ENCODE data around the gene ABI1. TPM values are rescaled to one million over a fixed set of nuclear protein-coding genes. Genes with fewer than 3 reads are reported as not detected.

ABI1 gene
- total RNA-seq, 3 donors from 2014 or later: 50.5 to 75.7 (median 56.6) TPM

GRCh38 chr10:26770069-26770468 is 90.7 kb downstream of the ABI1 start:
- TF ChIP-seq POLR2AphosphoS5 (IDR thresholded peaks at IDR 0.05) (no peak), CTCF (IDR thresholded peaks at IDR 0.05) (no peak), POLR2A (IDR thresholded peaks at IDR 0.05) (no peak)
- Histone ChIP-seq H3K9me3 (no peaks in the 10 kb centered on the region), H3K27me3 (no peaks in the 10 kb centered on the region), H3K36me3 (no peaks in the 10 kb centered on the region), H3K27ac (no peak overlapping the region), H3K4me1 (no peaks in the 10 kb centered on the region), H3K4me3 (no peak overlapping the region)
- DNase-seq (ENCODE audit: low spot score in 2 of 2): no peak
- intact Hi-C loops (cut with DNase I; ENCODE audit: low total_unique reads): no loop called here

- no peaks in the 10 kb centered on the region for H3K4me1 ChIP-seq
- H3K4me3 ChIP-seq: no peak overlapping the region
- H3K9me3 ChIP-seq: no peaks in the 10 kb centered on the region
- no peak overlapping the region for H3K27ac ChIP-seq
- H3K36me3 ChIP-seq: no peaks in the 10 kb centered on the region
- no peaks in the 10 kb centered on the region for H3K27me3 ChIP-seq
- no peak for DNase-seq (ENCODE audit: low spot score in 2 of 2)
- TF ChIP-seq CTCF (IDR thresholded peaks at IDR 0.05): no peak
- TF ChIP-seq POLR2A (IDR thresholded peaks at IDR 0.05): no peak
- no peak for TF ChIP-seq POLR2AphosphoS5 (IDR thresholded peaks at IDR 0.05)
- intact Hi-C loops (cut with DNase I; ENCODE audit: low total_unique reads): no loop called here
Measured at GRCh38 chr10:26765549-26765948, 95.2 kb downstream of the ABI1 start.

GRCh38 chr10:26759008-26759407 is 101.8 kb downstream of the ABI1 start:
- no peak for DNase-seq (ENCODE audit: low spot score in 2 of 2)
- H3K4me1 ChIP-seq: no peaks in the 10 kb centered on the region
- no peaks in the 10 kb centered on the region for H3K9me3 ChIP-seq
- no peak for TF ChIP-seq CTCF (IDR thresholded peaks at IDR 0.05)
- TF ChIP-seq POLR2AphosphoS5 (IDR thresholded peaks at IDR 0.05): no peak
- no peak for TF ChIP-seq POLR2A (IDR thresholded peaks at IDR 0.05)
- no peak overlapping the region for H3K4me3 ChIP-seq
- H3K27me3 ChIP-seq: no peaks in the 10 kb centered on the region
- no peak overlapping the region for H3K27ac ChIP-seq
- intact Hi-C loops (cut with DNase I; ENCODE audit: low total_unique reads): no loop called here
- no peaks in the 10 kb centered on the region for H3K36me3 ChIP-seq

GRCh38 chr10:26755443-26755903 is 105.3 kb downstream of the ABI1 start:
- Histone ChIP-seq H3K36me3 (no peaks in the 10 kb centered on the region), H3K4me1 (no peaks in the 10 kb centered on the region), H3K27me3 (no peaks in the 10 kb centered on the region), H3K4me3 (no peak overlapping the region), H3K27ac (no peak overlapping the region), H3K9me3 (no peaks in the 10 kb centered on the region)
- intact Hi-C loops (cut with DNase I; ENCODE audit: low total_unique reads): no loop called here
- TF ChIP-seq POLR2A (IDR thresholded peaks at IDR 0.05) (no peak), CTCF (IDR thresholded peaks at IDR 0.05) (no peak), POLR2AphosphoS5 (IDR thresholded peaks at IDR 0.05) (no peak)
- DNase-seq (ENCODE audit: low spot score in 2 of 2): no peak

- no peaks in the 10 kb centered on the region for H3K36me3 ChIP-seq
- no peaks in the 10 kb centered on the region for H3K9me3 ChIP-seq
- TF ChIP-seq POLR2A (IDR thresholded peaks at IDR 0.05) (no peak), CTCF (IDR thresholded peaks at IDR 0.05) (no peak), POLR2AphosphoS5 (IDR thresholded peaks at IDR 0.05) (no peak)
- intact Hi-C loops (cut with DNase I; ENCODE audit: low total_unique reads): no loop called here
- no peak overlapping the region for H3K27ac ChIP-seq
- H3K27me3 ChIP-seq: no peaks in the 10 kb centered on the region
- H3K4me1 ChIP-seq: no peaks in the 10 kb centered on the region
- no peak for DNase-seq (ENCODE audit: low spot score in 2 of 2)
- no peak overlapping the region for H3K4me3 ChIP-seq
Measured at GRCh38 chr10:26746061-26746460, 114.7 kb downstream of the ABI1 start.
